GM18499 (cell line): ENCODE results near the gene CYP2S1.
"Not testable (repeated sequence)": the region's sequence is repeated elsewhere in the genome, so short reads cannot be mapped to it uniquely, and the experiment has no call there.

ENCODE experiments used
- ATAC-seq: cut with Tn5 transposase; IDR thresholded peaks from one replicate; pipeline ENCODE4 v1.9.1; 2021; ENCODE audit warnings: moderate number of reproducible peaks; ENCODE audit not compliant: insufficient read depth, unreplicated experiment

The CYP2S1 gene, protein sequence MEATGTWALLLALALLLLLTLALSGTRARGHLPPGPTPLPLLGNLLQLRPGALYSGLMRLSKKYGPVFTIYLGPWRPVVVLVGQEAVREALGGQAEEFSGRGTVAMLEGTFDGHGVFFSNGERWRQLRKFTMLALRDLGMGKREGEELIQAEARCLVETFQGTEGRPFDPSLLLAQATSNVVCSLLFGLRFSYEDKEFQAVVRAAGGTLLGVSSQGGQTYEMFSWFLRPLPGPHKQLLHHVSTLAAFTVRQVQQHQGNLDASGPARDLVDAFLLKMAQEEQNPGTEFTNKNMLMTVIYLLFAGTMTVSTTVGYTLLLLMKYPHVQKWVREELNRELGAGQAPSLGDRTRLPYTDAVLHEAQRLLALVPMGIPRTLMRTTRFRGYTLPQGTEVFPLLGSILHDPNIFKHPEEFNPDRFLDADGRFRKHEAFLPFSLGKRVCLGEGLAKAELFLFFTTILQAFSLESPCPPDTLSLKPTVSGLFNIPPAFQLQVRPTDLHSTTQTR

DNA sequence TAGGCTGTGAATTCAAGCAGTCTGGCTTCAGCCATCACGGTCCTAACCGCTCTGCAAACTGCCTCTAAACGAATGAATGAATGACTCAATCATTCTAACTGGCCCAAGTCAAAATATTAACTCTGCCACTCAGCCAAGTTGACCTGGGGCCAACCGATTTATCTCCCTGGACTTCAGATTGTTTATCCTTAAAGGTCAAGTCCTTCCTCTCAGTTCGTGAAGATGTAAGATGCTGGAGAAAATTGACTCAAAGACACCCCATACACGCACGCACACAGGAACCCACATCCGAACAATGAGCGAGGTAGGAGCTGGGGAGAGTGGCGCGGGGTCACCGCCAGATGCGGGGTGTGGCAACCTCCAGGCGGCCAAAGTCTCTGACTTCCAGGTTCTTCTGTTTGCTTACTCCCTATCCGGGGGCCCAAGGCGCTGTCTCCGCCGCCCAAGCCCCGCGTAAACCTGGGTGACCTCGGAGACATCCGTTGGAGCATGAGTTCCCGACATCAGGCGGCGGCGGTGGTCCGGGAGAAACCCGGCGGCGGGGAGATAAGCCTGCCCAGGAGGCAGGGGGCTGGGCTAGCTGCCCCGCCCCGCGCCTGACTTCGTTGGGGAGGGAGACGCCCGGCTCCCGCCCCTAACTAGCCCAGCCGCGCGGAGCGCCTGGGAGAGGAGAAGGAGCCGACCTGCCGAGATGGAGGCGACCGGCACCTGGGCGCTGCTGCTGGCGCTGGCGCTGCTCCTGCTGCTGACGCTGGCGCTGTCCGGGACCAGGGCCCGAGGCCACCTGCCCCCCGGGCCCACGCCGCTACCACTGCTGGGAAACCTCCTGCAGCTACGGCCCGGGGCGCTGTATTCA, at the start of gene CYP2S1:
CYP2S1 (plus strand) TSS at position 646 of the 856 bp plus-strand sequence; CDS start at position 692, 46 bp downstream.
- no peak for ATAC-seq

DNA sequence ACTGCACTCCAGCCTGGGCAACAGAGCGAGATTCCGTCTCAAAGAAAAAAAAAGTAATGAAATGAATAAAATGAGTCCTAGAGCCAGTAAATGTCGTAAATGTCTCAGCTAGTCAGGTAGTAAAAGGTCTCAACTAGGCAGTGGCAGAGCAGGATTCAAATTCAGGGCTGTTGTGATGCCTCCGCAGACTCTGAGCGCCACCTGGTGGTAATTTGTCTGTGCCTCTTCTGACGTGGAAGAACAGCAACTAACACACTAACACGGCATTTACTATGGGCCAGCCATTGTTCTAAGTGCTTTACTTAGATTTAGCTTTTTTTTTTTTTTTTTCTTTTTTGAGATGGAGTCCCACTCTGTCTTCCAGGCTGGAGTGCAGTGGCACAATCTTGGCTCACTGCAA, 48.6 kb upstream of the CYP2S1 start:
- no peak for ATAC-seq

DNA sequence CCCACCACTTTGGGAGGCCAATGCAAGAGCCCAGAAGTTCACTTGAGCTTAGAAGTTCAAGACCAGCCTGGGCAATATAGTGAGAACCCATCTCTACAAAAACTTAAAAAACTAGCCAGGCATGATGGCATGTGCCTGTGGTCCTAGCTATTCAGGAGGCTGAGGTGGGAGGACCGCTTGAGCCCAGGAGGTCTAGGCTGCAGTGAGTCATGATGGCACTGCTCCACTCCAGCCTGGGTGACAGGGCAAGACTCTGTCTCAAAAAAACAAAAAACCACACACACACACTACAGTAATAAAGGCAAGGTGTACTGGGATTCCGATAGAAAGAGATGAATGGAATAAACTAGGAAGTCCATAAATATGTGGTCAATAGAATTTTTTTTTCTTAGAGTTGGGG, 43.2 kb upstream of the CYP2S1 start:
- ATAC-seq: no peak

DNA sequence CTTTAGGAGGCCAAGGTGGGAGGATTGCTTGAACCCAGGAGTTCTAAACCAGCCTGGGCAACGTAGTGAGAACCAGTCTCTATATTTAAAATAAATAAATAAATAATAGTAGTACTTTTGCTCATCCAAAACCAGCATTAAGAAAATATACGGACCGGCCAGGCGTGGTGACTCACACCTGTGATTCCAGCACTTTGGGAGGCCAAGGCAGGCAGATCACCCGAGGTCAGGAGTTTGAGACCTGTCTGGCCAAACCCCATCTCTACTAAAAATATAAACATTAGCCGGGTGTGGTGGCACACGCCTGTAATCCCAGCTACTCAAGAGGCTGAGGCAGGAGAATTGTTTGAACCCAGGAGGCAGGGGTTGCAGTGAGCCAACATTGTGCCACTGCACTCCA, 42.0 kb upstream of the CYP2S1 start:
- ATAC-seq: not testable (repeated sequence)

DNA sequence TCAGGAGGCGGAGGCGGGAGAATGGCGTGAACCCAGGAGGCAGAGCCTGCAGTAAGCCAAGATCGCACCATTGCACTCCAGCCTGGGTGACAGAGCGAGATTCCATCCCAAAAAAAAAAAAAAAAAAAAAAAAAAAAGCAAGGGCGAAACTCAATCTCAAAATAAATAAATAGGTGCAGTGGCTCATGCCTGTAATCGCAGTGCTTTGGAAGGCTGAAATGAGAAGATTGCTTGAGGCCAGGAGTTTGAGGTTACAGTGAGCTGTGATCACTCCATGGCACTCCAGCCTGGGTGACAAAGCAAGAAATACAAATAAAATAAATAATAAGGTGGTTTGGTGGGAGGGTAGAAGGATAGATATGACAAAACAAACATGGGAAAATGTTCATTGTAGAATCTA, 39.0 kb upstream of the CYP2S1 start:
- ATAC-seq: no peak

DNA sequence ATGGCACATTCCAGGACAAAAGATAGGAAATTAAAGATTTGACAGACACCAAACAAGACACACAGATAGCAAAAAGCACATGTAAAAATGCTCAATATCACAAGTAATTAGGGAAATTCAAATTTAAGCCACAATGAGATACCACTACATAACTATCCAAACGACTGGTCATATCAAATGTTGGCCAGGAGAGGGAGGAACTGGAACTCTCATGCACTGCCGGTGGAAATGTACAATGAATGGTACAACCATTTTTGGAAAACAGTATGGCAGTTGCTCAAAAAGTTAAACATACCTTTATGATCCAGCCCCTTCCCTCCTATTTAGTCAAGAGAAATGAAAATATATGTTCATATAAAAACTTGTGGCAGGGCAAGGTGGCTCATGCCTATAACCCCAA, 36.8 kb upstream of the CYP2S1 start:
- ATAC-seq: no peak

DNA sequence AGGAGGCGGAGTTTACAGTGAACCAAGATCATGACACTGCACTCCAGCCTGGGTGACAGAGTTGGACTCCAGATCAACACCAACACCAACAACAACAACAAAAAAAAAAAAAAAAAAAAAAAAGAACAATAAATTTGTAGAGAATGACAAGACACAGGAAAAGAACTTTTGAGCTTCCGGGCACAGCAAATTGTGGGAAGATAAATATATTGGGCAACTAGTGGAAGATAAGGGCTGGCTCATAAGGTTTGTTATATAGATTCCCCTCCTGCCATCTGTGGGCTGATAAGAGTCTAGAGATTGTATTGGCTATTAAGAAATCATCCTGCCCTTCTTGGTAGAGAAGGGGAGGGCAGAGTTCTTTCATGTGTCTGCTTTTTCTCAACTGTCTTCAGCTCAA, 33.1 kb upstream of the CYP2S1 start:
- ATAC-seq: no peak

DNA sequence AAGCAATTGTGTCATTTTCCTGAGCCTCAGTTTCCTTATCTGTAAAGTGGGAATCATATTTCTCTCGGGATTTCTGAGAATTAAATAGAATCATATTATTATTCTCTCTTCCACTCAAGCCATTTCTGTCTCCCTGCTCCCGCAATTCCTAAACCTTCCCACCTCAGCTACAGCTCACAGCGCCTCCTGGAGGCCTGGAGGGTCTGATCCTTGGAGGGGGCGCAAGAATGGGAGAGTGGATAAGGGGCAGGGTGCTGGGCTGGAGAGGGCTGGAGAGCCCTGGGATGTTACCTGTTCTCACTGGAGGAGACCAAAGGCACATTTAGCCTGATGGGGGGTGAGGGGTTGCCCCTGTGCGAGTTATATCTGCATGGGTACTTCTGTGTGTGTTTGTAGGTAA, 31.1 kb upstream of the CYP2S1 start:
- no peak for ATAC-seq

DNA sequence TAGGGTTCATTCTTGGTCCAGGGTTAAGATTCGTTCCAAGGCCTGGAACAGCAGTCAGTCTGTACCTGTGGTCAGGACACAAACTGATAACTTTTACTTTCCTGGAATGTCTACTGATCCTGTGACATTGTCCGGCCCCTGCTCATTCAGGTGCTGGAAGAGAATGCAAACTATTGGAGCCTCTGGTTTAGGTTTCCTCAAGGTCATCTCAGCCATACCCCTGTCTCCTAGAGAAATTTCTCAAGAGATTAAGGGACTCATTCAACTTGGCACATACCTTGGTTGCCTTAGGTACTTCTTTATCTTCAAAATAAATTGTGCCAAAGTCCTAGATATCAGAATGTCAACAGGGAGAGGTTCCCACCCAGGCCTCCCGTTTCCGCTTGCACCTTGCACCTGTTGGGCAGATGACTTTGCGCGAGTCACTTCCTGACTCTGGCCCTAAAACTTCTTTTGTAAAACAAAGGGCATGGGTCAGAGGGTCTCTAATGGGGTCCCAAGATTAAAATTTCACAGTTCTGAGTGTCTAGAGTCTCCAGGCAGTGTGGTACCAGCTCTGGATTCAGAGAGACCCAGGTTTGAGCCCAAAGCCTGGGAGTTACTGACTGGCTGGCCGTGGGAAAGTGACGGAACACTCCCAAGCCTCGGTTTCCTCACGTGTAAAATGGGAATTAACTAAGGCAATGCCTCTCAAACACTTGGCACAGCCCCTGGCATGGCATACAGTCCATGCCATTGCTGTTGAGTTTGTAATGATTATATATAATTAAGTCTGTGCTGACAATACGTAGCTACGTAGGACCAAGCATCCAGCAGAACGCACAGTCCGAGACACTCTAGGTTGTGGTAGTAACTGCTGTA, 25.8 kb upstream of the CYP2S1 start:
- no peak for ATAC-seq

DNA sequence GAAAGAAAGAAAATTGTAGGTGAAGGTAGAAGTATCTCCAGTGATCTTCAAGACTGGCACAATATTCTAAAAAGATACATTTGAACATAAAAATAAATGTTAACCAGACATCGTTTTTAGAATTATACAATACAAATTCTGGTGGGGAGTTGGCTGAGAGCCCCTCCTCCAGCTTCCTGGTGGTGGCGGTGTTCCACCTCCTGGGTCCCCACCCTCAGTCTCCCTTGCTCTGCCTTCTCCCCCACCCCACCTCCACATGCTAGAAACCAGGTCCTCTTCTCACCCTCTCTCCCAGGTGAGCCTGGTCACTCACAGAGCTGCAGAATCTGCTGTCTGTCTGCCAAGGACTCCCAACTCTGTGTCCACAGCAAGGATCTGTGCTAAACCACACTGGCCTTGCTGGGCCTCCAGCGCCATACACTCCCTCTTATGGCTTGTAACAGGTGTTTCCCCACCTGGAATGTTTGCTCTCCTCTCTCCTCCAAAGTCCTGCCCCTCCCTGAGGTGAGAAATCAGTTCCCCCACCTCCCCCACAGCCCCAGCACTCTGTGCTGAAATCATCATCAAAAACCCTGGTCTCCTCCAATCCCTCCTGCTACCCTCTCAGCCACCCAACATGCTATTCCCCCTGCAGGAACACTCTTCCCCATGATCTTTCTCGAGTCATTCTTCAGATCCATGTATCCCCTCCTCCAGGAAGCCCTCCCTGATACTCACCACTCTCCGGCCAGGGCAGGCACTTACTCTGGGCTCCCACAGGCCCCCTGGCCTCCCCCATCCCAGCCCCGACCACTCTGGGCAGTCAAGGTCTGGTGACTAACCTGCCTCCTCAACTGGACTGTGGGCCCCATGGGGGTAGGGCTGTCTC, 20.5 kb upstream of the CYP2S1 start:
- no peak for ATAC-seq

DNA sequence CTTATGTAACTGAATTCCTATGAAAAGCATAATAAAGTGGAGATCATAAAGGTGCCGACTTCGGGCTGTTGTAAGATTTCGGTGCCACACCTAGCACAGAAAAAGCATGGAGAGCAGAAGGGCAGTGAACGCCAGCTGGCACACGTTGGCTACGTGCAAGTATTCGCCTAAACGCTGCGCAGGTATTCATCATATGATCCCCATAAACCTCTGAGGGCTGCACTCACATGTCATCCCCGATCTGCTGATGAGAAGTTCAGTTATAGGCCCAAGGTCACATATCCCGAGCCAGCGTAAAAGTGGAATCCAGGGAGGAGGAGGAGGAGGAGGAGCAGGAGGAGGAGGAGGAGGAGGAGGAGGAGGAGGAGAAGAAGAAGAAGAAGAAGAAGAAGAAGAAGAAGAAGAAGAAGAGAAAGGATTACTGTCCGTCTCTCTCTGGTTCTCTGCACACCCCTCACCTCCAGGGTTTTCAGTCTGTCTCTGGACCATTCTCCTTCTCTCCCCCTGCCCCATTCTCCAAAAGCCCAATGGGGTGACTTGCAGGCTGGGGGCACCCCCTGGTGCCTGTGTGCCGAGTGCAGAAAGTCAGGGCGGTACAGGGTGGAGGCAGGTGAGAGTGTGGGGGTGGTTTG, 18.6 kb upstream of the CYP2S1 start:
- ATAC-seq: no peak

DNA sequence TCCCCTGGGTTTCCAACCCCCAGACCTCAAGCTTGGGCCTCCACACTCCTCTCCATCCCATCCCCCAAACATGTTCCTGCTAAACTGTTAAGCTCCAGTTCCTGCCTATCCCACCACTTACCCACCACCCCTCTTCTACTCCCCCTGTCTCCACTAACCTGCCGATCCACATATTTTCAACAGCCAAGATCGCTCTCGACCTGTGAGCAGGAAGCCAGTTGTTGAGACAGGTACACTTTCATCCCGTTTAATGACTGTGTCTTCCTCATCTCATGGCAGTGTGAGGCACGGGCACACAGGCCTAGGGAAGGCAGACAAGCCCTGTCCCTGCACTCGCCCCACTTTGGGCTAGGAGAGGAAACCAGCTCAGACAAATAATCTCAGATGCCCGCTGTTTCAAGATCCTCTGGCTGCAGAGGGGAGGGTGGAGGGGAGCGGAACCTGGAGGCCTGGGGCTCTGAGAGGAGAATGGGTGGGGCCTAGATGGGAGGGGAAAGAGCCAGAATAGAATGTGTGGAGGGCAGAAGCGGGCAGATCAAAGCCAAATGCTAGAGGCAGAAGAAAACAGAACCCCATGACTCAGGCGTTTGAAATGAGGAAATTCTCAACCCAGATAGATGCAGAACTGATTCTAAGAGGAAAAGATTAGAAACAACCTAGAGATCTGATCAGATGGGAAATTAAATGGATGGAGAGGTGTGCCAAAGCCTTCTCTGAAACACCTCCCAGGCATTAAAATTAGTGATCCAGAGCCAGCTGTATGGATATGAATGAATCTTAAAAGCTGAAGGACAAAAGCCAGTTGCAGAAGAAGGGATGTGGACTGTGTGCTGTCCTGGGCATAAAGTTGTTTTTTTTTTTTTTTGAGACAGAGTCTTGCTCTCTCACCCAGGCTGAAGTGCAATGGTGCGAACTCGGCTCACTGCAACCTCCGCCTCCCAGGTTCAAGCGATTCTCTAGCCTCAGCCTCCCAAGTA, 16.9 kb upstream of the CYP2S1 start:
- no peak for ATAC-seq

DNA sequence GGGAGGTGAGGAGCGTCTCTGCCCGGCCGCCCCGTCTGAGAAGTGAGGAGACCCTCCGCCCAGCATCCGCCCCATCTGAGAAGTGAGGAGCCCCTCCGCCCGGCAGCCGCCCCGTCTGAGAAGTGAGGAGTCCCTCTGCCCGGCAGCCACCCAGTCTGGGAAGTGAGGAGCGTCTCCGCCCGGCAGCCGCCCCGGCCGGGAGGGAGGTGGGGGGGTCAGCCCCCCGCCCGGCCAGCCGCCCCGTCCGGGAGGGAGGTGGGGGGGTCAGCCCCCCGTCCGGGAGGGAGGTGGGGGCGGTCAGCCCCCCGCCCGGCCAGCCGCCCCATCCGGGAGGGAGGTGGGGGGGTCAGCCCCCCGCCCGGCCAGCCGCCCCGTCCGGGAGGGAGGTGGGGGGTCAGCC, 12.8 kb upstream of the CYP2S1 start:
- not testable (repeated sequence) for ATAC-seq

DNA sequence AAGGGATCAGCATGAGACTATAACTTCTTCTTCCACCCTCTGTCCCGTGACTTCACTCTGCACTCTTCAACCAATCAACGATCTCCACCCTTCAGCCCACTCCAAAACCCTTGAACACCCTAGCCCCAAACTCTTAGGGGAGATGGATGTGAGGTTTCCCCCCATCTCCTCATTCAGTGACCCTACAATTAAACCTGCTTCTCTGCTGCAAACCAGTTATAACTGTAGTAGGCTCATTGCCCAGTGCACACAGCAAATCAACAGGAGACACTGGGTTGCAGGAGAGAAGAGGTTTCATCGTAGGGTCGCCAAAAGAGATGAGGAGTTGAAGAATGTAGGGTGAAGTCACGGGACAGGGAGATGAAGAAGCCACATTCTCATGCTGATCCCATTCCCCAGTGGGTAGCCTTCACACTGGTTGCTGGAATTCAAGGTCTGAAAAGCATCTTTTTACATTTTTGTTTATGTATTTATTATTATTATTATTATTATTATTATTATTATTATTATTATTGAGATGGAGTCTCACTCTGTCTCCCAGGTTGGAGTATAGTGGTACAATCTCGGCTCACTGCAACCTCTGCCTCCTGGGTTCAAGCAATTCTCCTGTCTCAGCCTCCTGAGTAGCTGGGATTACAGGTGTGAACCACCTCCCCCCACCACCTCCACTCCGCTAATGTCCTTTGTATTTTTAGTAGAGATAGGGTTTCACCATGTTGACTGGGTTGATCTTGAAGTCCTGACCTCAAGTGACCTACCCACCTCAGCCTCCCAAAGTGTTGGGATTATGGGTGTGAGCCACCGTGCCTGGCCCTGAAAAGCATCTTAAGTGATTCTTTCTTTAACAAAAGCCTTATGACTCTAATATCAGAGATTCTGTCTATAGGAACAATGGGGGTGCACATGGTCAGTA, 5.8 kb upstream of the CYP2S1 start:
- no peak for ATAC-seq

DNA sequence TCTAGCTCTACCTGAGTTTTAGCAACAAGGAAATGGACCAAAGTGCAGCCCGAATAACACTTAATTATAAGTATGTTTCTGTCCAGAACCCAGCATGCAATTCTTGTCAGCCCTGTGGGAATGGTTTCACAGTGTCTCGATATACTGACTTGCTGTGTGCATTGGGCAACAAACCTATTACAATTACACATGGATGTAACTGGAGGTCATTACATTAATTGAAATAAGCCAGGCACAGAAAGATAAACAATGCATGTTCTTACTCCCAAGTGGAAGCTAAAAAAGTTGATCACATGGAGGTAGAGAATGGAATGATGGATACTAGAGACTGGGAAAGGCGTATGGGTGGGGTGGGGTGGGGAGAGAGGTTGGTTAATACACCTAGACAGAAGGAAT, 5.1 kb upstream of the CYP2S1 start:
- no peak for ATAC-seq

DNA sequence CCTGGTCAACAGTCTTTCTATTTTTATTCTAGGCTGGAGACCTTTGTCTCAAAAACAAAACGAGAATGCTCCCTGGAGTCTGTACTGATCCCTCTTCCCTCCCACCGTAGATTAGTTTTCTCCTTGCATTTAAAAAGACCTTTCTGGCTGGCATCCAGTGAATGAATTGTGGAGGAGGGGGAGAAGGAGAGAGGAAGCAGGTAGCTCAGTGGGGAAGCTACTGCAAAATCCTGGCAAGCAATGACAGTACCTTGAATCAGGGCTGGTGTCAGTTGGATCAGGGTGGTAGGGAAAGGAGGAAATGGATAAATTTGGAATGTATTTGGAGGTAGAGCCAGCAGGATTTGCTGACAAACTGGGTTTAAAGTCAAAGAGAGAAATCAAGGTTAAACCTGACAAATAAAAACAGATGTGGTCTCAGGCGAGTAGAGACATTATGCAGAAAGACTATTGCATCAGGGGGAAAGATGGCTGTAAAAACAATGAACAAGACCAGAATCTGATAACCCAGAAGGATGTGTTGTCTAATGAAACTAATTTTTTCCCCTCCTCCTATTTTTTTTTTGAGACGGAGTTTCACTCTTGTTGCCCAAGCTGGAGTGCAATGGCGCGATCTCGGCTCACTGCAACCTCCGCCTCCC, 3.5 kb upstream of the CYP2S1 start:
- no peak for ATAC-seq
